Measurements from ENCODE around the gene BMAL2.

The BMAL2 gene

GRCh38 chr12:27361372-27361771 lies 28.7 kb downstream of the BMAL2 start:
- no peak for DNase-seq

- DNase-seq, result no peak
These were observed 34.0 kb downstream of the BMAL2 start for GRCh38 chr12:27366621-27367020.

GRCh38 chr12:27367078-27367477 lies 34.4 kb downstream of the BMAL2 start:
- DNase-seq, result no peak

GRCh38 chr12:27382171-27382795 lies 49.6 kb downstream of the BMAL2 start:
- DNase-seq, result no peak
